Testis (tissue), 3 donors: ENCODE data around the gene ABCG5. TPM values are rescaled to one million over a fixed set of nuclear protein-coding genes. Genes with fewer than 3 reads are reported as not detected.

ENCODE experiments used
- DNase-seq: peaks from one replicate; pipeline ENCODE4 v3.0.0-alpha.2; 2019
- H3K27ac ChIP-seq, 2 donors: fragments of 200-600 bp; sonication (generic); one replicate each; pipeline ENCODE4 v1.5.1; 2019
- H3K27me3 ChIP-seq: fragments of 200-600 bp; sonication (generic); one replicate; pipeline ENCODE4 v1.5.1; 2019
- H3K36me3 ChIP-seq: fragments of 200-600 bp; sonication (generic); one replicate; pipeline ENCODE4 v1.5.1; 2017; ENCODE audit warnings: low read depth; ENCODE audit errors: missing control alignments
- H3K4me1 ChIP-seq: fragments of 200-600 bp; sonication (generic); one replicate; pipeline ENCODE4 v1.5.1; 2019
- H3K4me3 ChIP-seq, 2 donors: fragments of 200-600 bp; sonication (generic); one replicate each; pipeline ENCODE4 v1.5.1; 2017 to 2019
- H3K9me3 ChIP-seq: fragments of 200-600 bp; sonication (generic); one replicate; pipeline ENCODE4 v1.5.1; 2017
- POLR2A ChIP-seq: fragments of 450-650 bp; IDR thresholded peaks from one replicate; pipeline ENCODE4 v1.6.1; 2017; ENCODE audit warnings: antibody characterized with exemption, mild to moderate bottlenecking, moderate library complexity
- WGBS, 2 donors: methylation state at CpG; one replicate each; pipeline ENCODE4 v1.1.5; 2018; 5-methylcytosine and 5-hydroxymethylcytosine counted together
- intact Hi-C: fragments of 100-400 bp; cut with DNase I; formaldehyde crosslinking; loops from one replicate; pipeline ENCODE4 v1.15.1; 2023; ENCODE audit warnings: low total_unique reads
- polyA plus RNA-seq: library from polyadenylated mRNA; stranded (reverse); fragments of 350-450 nt; fragmentation: Illumina TruSeq; extraction: RNeasy Lipid Tissue Mini Kit (QIAGEN cat#74804); gene quantifications from one replicate; pipeline ENCODE4 v1.2.3, GENCODE V29; 2014; ENCODE audit warnings: low read depth, low replicate concordance; ENCODE audit not compliant: insufficient read depth
- total RNA-seq, 2 donors: library from RNA; depleted of rRNA; stranded (reverse); fragments of >200 nt; gene quantifications; one replicate each; pipeline ENCODE4 v1.2.3, GENCODE V29; 2016
- TF ChIP-seq, protein P1 (sequence below), 3 experiments: fragments of 450-650 bp in 2 of 3; fragments of 200-600 bp in 1 of 3; sonication (generic) in 1 of 3; IDR thresholded peaks; one replicate each; pipeline ENCODE4 v1.5.1; 2016 to 2019; ENCODE audit warnings: antibody characterized with exemption in 3 of 3, mild to moderate bottlenecking in 2 of 3, moderate library complexity in 1 of 3

ABCG5 gene
- total and polyA plus RNA-seq, 3 donors from 2014 or later, result 0.16 TPM; not detected in 2

DNA sequence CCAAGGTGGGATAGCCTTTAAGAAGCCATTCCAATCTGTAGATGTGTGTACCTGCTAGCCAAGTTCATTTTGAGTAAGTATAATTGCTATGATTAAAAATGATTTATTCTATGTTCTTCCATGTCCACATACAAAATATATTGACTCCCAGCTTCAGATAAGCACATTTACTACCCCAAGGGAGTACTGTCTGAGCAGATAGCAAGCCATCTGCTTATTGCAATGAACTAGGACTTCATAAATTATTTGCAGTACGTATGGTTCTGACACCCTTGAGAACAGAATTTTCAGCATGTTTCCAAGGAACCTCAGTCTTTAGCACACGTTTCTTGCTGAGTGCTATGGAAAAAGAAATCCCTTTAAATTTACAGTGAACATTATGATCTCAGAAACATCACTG is 28.2 kb downstream of the ABCG5 start:
- no peak overlapping the region for H3K27ac ChIP-seq
- intact Hi-C loops, result no loop called here
- TF ChIP-seq, protein P1, sequence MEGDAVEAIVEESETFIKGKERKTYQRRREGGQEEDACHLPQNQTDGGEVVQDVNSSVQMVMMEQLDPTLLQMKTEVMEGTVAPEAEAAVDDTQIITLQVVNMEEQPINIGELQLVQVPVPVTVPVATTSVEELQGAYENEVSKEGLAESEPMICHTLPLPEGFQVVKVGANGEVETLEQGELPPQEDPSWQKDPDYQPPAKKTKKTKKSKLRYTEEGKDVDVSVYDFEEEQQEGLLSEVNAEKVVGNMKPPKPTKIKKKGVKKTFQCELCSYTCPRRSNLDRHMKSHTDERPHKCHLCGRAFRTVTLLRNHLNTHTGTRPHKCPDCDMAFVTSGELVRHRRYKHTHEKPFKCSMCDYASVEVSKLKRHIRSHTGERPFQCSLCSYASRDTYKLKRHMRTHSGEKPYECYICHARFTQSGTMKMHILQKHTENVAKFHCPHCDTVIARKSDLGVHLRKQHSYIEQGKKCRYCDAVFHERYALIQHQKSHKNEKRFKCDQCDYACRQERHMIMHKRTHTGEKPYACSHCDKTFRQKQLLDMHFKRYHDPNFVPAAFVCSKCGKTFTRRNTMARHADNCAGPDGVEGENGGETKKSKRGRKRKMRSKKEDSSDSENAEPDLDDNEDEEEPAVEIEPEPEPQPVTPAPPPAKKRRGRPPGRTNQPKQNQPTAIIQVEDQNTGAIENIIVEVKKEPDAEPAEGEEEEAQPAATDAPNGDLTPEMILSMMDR (IDR thresholded peaks at IDR 0.05), result no peak
- no peak for TF ChIP-seq POLR2A
- 47 to 65% methylated on average over 2 of the region's 2 CpGs for WGBS, 2 donors
- no peaks in the 10 kb centered on the region for H3K4me1 ChIP-seq
- DNase-seq, result no peak
- no peaks in the 10 kb centered on the region for H3K9me3 ChIP-seq
- H3K4me3 ChIP-seq, result no peak overlapping the region
- H3K27me3 ChIP-seq, result no peaks in the 10 kb centered on the region
- H3K36me3 ChIP-seq, result no peaks in the 10 kb centered on the region

DNA sequence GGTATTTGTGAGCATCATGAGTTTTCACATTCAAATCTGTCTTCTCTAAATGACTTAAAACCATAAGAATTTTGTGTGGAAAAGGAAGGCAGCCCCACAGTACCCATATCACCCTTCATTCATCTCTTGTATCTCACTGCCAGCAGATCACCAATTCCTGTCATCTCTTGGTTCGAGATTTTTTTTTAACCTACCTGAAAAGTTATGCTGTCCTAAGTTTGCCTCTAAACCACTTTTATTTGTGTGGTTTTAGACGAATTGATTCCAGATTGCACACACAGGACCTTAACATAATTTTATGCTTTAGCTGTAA is 32.0 kb downstream of the ABCG5 start:
- Histone ChIP-seq H3K4me3 (no peak overlapping the region), H3K9me3 (no peaks in the 10 kb centered on the region), H3K27ac (no peak overlapping the region), H3K27me3 (no peaks in the 10 kb centered on the region), H3K36me3 (no peaks in the 10 kb centered on the region), H3K4me1 (no peaks in the 10 kb centered on the region)
- intact Hi-C loops, result no loop called here
- 93 to 94% methylated on average over 2 of the region's 2 CpGs for WGBS, 2 donors
- DNase-seq, result no peak
- no peak for TF ChIP-seq POLR2A

DNA sequence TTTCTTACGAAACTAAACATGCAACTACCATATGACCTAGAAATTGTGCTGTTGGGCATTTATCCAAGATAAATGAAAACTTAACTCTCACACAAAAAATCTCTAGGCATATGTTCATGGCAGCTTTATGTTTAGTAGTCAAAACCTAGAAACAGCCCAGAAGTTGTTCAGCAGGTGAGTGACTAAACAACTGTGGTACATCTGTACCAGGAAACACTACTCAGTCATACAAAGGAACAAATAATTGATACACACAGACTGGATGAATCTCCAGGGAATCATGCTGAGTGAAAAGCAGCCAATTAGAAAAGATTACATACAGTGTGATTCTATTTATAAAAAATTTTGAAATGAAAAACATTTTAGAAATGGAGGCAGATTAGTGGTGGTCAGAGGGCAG is 35.5 kb downstream of the ABCG5 start:
- intact Hi-C loops, result no loop called here
- Histone ChIP-seq H3K4me3 (no peak overlapping the region), H3K27ac (no peak overlapping the region), H3K27me3 (no peaks in the 10 kb centered on the region), H3K36me3 (no peaks in the 10 kb centered on the region), H3K4me1 (no peaks in the 10 kb centered on the region), H3K9me3 (no peaks in the 10 kb centered on the region)
- DNase-seq, result no peak
- TF ChIP-seq, protein P1 (IDR thresholded peaks at IDR 0.05), result no peak
- TF ChIP-seq POLR2A, result no peak
- WGBS, 2 donors, result 76 to 94% methylated on average over 1 of the region's 1 CpG

DNA sequence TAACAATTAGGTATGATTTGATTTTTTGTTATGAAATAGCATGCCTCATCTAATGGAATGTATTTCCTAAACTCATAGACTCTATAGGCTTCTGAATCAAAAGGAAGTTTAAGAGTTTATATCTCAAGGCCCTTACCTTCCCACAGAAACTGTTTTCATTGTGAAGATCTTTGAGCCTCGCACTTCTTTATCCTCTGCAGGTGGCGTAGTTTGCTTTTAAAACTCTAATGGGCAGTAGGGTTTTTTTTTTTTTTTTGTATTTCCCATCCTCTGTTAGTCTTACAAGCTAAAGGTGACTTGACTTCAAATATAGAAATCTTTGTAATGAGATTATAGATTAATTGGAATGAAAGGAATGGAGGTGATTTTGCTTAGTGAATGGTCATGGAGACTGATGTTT is 36.5 kb downstream of the ABCG5 start:
- DNase-seq, result no peak
- 95 to 98% methylated on average over 2 of the region's 2 CpGs for WGBS, 2 donors
- TF ChIP-seq, protein P1 (IDR thresholded peaks at IDR 0.05), result no peak
- TF ChIP-seq POLR2A, result no peak
- Histone ChIP-seq H3K36me3 (no peaks in the 10 kb centered on the region), H3K27me3 (no peaks in the 10 kb centered on the region), H3K27ac (no peak overlapping the region), H3K4me3 (no peak overlapping the region), H3K9me3 (no peaks in the 10 kb centered on the region), H3K4me1 (no peaks in the 10 kb centered on the region)
- intact Hi-C loops, result no loop called here

DNA sequence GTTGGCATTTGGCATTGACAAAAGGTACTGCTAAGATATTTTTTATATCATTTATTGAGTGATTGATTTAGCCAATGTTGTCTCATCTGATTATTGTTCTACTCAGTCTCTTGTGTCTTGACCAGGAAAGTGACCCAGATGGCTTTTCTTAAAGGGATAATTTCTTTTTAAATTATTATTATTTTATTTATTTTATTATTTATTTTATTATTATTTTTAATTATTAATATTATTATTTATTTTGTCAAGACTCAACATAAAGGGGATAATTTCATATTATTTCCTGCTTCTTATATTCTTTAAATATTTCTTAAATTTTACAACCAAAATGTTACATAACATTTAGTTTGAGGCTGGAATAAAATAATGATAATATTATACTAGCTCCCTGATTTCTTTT is 37.7 kb downstream of the ABCG5 start:
- Histone ChIP-seq H3K27me3 (no peaks in the 10 kb centered on the region), H3K36me3 (no peaks in the 10 kb centered on the region), H3K9me3 (no peaks in the 10 kb centered on the region), H3K27ac (no peak overlapping the region), H3K4me3 (no peak overlapping the region), H3K4me1 (no peaks in the 10 kb centered on the region)
- no peak for DNase-seq
- intact Hi-C loops, result no loop called here
- TF ChIP-seq POLR2A, result no peak
- TF ChIP-seq, protein P1 (IDR thresholded peaks at IDR 0.05), result no peak
